GM12801 (cell line): Measurements from ENCODE around the gene USP15.

Source experiments
- CTCF ChIP-seq: IDR thresholded peaks from one replicate; pipeline ENCODE4 v1.5.1; 2011; ENCODE audit warnings: control low read depth; ENCODE audit not compliant: insufficient read length; ENCODE audit errors: extremely low read depth

USP15 gene

GRCh38 chr12:62297321-62297720 is 37.1 kb downstream of the USP15 start:
- TF ChIP-seq CTCF: no peak

GRCh38 chr12:62299617-62300016 is 39.4 kb downstream of the USP15 start:
- TF ChIP-seq CTCF: no peak

GRCh38 chr12:62301080-62301798 is 41.0 kb downstream of the USP15 start:
- no peak for TF ChIP-seq CTCF

GRCh38 chr12:62301799-62302133 is 41.6 kb downstream of the USP15 start:
- TF ChIP-seq CTCF: no peak

- TF ChIP-seq CTCF: no peak
These were observed 44.4 kb downstream of the USP15 start for GRCh38 chr12:62304560-62304959.

- TF ChIP-seq CTCF: no peak
These were observed 45.6 kb downstream of the USP15 start for GRCh38 chr12:62305778-62306177.

- no peak for TF ChIP-seq CTCF
These were observed 46.6 kb downstream of the USP15 start for GRCh38 chr12:62306569-62307530.
